Measurements from ENCODE around the gene BTBD7. TPM values are rescaled to one million over a fixed set of nuclear protein-coding genes. Genes with fewer than 3 reads are reported as not detected.

BTBD7 gene
- total and polyA plus RNA-seq, 3 experiments from 2014 or later: 9.6 to 25.7 (median 25.2) TPM

- Mint-ChIP-seq H3K4me1 (peaks cover 48 to 73% (median 67%) of the 10 kb centered on the region in 3 donors), H3K9me3 (no peaks in the 10 kb centered on the region), H3K4me3 (no peak overlapping the region), H3K36me3 (peaks cover 0 to 7% (median 0%) of the 10 kb centered on the region in 3 donors), H3K27me3 (no peaks in the 10 kb centered on the region), H3K27ac (no peak overlapping the region)
- DNase-seq: no peak
- Histone ChIP-seq H3K27me3 (ENCODE audit: insufficient read depth, low read length, poor library complexity, severe bottlenecking) (no peaks in the 10 kb centered on the region), H3K36me3 (ENCODE audit: insufficient read depth, low read length) (no peaks in the 10 kb centered on the region), H3K9me3 (ENCODE audit: low read length) (no peaks in the 10 kb centered on the region), H3K27ac (ENCODE audit: low read depth, low read length) (no peak overlapping the region), H3K4me1 (ENCODE audit: insufficient read depth, low read length) (no peaks in the 10 kb centered on the region), H3K4me3 (ENCODE audit: low read length) (no peak overlapping the region)
- ChIA-PET CTCF (no interaction called here), POLR2A (no interaction called here)
Measured at GRCh38 chr14:93304771-93305170, 28.1 kb downstream of the BTBD7 start.

DNA sequence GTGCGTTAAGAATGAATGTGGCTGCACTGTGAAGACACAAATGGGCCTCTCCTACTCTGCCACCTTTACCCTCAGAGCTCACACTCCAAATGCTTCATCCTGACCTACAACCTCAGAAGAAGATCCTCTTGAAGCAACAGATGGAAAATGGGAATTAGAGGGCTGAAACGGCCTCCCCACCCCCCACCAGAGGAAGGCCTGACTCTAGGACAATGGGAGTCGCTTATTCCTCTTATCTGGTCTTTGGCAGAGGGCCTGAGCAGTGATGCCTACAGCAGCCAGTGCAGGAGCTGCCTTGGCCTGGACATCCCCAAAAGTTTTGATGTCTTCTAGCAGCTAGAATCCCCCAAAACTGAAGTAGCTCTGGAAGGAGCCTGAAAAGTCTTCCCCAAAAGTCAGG lies 29.2 kb downstream of the BTBD7 start:
- Histone ChIP-seq H3K9me3 (ENCODE audit: low read length) (no peaks in the 10 kb centered on the region), H3K27ac (ENCODE audit: low read depth, low read length) (no peak overlapping the region), H3K4me1 (ENCODE audit: insufficient read depth, low read length) (no peaks in the 10 kb centered on the region), H3K27me3 (ENCODE audit: insufficient read depth, low read length, poor library complexity, severe bottlenecking) (no peaks in the 10 kb centered on the region), H3K4me3 (ENCODE audit: low read length) (no peak overlapping the region), H3K36me3 (ENCODE audit: insufficient read depth, low read length) (no peaks in the 10 kb centered on the region)
- H3K27me3 Mint-ChIP-seq: no peaks in the 10 kb centered on the region
- H3K4me3 Mint-ChIP-seq: no peak overlapping the region
- H3K4me1 Mint-ChIP-seq: peaks cover 49 to 73% (median 66%) of the 10 kb centered on the region in 3 donors
- no peaks in the 10 kb centered on the region for H3K9me3 Mint-ChIP-seq
- peaks cover 0 to 7% (median 0%) of the 10 kb centered on the region in 3 donors for H3K36me3 Mint-ChIP-seq
- no peak for DNase-seq
- H3K27ac Mint-ChIP-seq: peak overlapping the region in 2 of 8 donors; percentile 37 to 92
- ChIA-PET CTCF (no interaction called here), POLR2A (no interaction called here)

GRCh38 chr14:93302688-93303581 lies 29.9 kb downstream of the BTBD7 start:
- Histone ChIP-seq H3K27ac (ENCODE audit: low read depth, low read length) (no peak overlapping the region), H3K4me3 (ENCODE audit: low read length) (no peak overlapping the region), H3K36me3 (ENCODE audit: insufficient read depth, low read length) (no peaks in the 10 kb centered on the region), H3K4me1 (ENCODE audit: insufficient read depth, low read length) (no peaks in the 10 kb centered on the region), H3K27me3 (ENCODE audit: insufficient read depth, low read length, poor library complexity, severe bottlenecking) (no peaks in the 10 kb centered on the region), H3K9me3 (ENCODE audit: low read length) (no peaks in the 10 kb centered on the region)
- H3K4me1 Mint-ChIP-seq: peaks cover 51 to 77% (median 69%) of the 10 kb centered on the region in 3 donors
- ChIA-PET CTCF (no interaction called here), POLR2A (no interaction called here)
- H3K36me3 Mint-ChIP-seq: peaks cover 0 to 7% (median 0%) of the 10 kb centered on the region in 3 donors
- DNase-seq: no peak
- H3K4me3 Mint-ChIP-seq: no peak overlapping the region
- H3K9me3 Mint-ChIP-seq: no peaks in the 10 kb centered on the region
- peak overlapping the region in 1 of 8 donors; percentile 71 for H3K27ac Mint-ChIP-seq
- no peaks in the 10 kb centered on the region for H3K27me3 Mint-ChIP-seq

DNA sequence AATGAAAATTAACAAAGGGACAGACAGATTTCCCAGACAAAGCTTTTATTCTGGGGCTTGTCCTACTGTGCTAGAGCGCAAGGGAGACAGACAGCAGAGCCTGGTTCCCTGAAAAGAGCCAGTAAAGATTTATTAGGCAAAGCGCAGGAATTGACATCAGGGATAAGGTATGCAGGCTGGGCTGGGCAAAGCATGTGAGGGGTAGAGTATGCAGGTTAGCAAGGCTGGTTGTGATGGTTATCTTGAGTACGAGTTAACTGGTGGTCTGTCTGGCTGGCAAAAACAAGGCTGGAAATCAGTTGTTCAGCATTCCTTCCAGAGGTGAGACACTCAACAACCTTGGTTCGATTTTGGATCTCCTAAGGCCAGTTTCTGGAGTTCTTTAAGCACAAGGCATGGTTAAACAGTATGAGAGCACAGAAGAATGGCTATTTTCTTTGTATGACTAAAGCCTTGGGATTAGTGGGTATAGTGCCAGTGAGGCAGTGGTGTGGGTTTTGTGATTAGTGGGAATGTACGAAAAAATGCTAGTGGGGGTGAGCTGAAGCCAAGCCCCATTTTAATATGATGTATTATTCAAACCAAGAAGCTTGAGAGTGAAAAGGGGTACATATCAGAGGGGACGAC lies 30.9 kb downstream of the BTBD7 start:
- H3K27me3 Mint-ChIP-seq: no peaks in the 10 kb centered on the region
- no peaks in the 10 kb centered on the region for H3K9me3 Mint-ChIP-seq
- peak overlapping the region in 3 of 8 donors; percentile 20 to 66 (median 62) for H3K27ac Mint-ChIP-seq
- H3K4me1 Mint-ChIP-seq: peaks cover 48 to 76% (median 64%) of the 10 kb centered on the region in 3 donors
- H3K36me3 ChIP-seq (ENCODE audit: insufficient read depth, low read length): no peaks in the 10 kb centered on the region
- no peak overlapping the region for H3K4me3 Mint-ChIP-seq
- CTCF ChIA-PET: no interaction called here
- POLR2A ChIA-PET: no interaction called here
- no peak overlapping the region for H3K4me3 ChIP-seq (ENCODE audit: low read length)
- no peaks in the 10 kb centered on the region for H3K27me3 ChIP-seq (ENCODE audit: insufficient read depth, low read length, poor library complexity, severe bottlenecking)
- no peak overlapping the region for H3K27ac ChIP-seq (ENCODE audit: low read depth, low read length)
- H3K9me3 ChIP-seq (ENCODE audit: low read length): no peaks in the 10 kb centered on the region
- peaks cover 0 to 7% (median 0%) of the 10 kb centered on the region in 3 donors for H3K36me3 Mint-ChIP-seq
- DNase-seq: no peak
- H3K4me1 ChIP-seq (ENCODE audit: insufficient read depth, low read length): no peaks in the 10 kb centered on the region

DNA sequence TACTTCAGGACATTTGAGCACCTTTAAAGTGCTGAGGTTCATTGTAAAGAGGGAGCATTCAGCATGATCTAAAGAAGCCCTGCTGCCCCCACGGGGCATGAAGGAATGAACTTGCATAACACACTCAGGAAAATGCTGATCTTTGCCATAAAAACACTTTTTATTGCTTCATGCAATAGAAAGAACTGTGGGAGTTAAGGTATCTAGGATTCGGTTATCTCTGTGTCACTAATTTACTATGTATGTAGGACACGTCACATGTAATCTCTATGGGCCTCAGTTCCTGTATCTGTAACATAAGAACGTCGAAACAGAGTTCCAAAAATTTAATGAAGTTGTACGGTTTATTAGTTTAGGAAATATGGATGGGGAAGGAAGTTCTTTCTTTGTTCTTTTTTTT lies 33.0 kb downstream of the BTBD7 start:
- Mint-ChIP-seq H3K27ac (no peak overlapping the region), H3K9me3 (no peaks in the 10 kb centered on the region), H3K36me3 (peaks cover 0 to 11% (median 0%) of the 10 kb centered on the region in 3 donors), H3K4me1 (peaks cover 45 to 72% (median 59%) of the 10 kb centered on the region in 3 donors), H3K27me3 (no peaks in the 10 kb centered on the region), H3K4me3 (no peak overlapping the region)
- Histone ChIP-seq H3K36me3 (ENCODE audit: insufficient read depth, low read length) (no peaks in the 10 kb centered on the region), H3K4me1 (ENCODE audit: insufficient read depth, low read length) (no peaks in the 10 kb centered on the region), H3K4me3 (ENCODE audit: low read length) (no peak overlapping the region), H3K27me3 (ENCODE audit: insufficient read depth, low read length, poor library complexity, severe bottlenecking) (no peaks in the 10 kb centered on the region), H3K9me3 (ENCODE audit: low read length) (no peaks in the 10 kb centered on the region), H3K27ac (ENCODE audit: low read depth, low read length) (no peak overlapping the region)
- ChIA-PET CTCF (no interaction called here), POLR2A (no interaction called here)
- no peak for DNase-seq

DNA sequence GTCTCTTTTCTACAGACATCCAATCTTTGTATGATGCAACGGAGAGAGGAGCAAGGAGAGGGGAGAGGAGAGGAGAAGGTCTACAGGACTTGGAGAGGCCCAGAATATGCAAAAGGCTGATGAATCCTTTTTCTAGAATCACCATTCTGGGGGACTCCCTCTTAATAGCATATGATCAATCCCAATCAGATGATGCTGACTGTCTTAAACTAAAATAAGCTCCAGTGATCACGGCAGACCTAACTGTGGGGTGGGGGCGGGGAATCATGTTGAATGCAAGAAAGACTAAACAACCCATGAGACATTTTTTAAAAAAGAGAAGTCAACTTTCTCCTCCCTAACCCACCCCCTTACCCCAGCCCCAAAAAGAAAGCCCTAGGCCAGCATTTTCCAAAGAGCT lies 33.4 kb downstream of the BTBD7 start:
- no peaks in the 10 kb centered on the region for H3K27me3 Mint-ChIP-seq
- no peak overlapping the region for H3K4me3 ChIP-seq (ENCODE audit: low read length)
- ChIA-PET CTCF (no interaction called here), POLR2A (no interaction called here)
- H3K4me1 ChIP-seq (ENCODE audit: insufficient read depth, low read length): no peaks in the 10 kb centered on the region
- no peaks in the 10 kb centered on the region for H3K36me3 ChIP-seq (ENCODE audit: insufficient read depth, low read length)
- H3K9me3 Mint-ChIP-seq: no peaks in the 10 kb centered on the region
- no peaks in the 10 kb centered on the region for H3K9me3 ChIP-seq (ENCODE audit: low read length)
- peaks cover 0 to 12% (median 2%) of the 10 kb centered on the region in 3 donors for H3K36me3 Mint-ChIP-seq
- no peak overlapping the region for H3K4me3 Mint-ChIP-seq
- H3K27ac ChIP-seq (ENCODE audit: low read depth, low read length): no peak overlapping the region
- peak overlapping the region in 2 of 8 donors; percentile 35 to 75 for H3K27ac Mint-ChIP-seq
- no peak for DNase-seq
- peaks cover 42 to 68% (median 55%) of the 10 kb centered on the region in 3 donors for H3K4me1 Mint-ChIP-seq
- no peaks in the 10 kb centered on the region for H3K27me3 ChIP-seq (ENCODE audit: insufficient read depth, low read length, poor library complexity, severe bottlenecking)

DNA sequence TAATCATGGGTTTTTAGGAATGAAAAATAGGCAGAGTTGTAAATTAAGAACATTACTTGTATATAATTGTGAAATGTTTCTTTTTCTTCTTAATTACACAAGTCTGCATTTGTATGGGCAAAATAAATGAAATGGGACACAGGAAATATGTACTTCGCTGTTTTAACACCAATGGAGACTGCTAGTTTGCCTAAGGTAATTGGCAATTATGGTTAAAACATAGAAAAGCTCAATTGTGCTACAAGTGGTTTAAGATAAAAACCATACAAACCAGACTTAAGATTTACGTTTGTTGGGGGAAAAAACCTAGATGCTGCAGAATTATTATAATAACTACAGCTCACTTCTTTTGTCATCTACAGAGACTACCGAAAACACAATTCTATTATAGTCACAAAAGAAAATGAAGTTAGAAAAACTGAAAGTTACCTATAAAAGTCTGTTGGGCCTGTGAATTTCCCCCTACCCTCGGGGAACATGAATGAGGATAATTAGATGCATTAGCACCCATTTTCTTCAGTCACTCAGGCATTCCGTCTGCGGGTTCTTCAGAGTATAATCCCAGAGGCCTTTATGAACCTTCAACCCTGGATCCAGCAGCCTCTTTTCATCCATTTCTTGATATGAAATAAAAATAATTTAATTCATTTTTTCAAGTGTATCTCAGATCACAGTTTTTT lies 37.2 kb downstream of the BTBD7 start:
- Mint-ChIP-seq H3K4me3 (no peak overlapping the region), H3K4me1 (peaks cover 32 to 62% (median 48%) of the 10 kb centered on the region in 3 donors), H3K9me3 (no peaks in the 10 kb centered on the region), H3K36me3 (peaks cover 5 to 25% (median 9%) of the 10 kb centered on the region in 3 donors), H3K27ac (peak overlapping the region in 1 of 8 donors; percentile 16), H3K27me3 (no peaks in the 10 kb centered on the region)
- no peak for DNase-seq
- H3K4me1 ChIP-seq (ENCODE audit: insufficient read depth, low read length): no peaks in the 10 kb centered on the region
- no peaks in the 10 kb centered on the region for H3K27me3 ChIP-seq (ENCODE audit: insufficient read depth, low read length, poor library complexity, severe bottlenecking)
- no peaks in the 10 kb centered on the region for H3K36me3 ChIP-seq (ENCODE audit: insufficient read depth, low read length)
- no peaks in the 10 kb centered on the region for H3K9me3 ChIP-seq (ENCODE audit: low read length)
- ChIA-PET POLR2A (no interaction called here), CTCF (no interaction called here)
- no peak overlapping the region for H3K27ac ChIP-seq (ENCODE audit: low read depth, low read length)
- no peak overlapping the region for H3K4me3 ChIP-seq (ENCODE audit: low read length)

All from CD8-positive, alpha-beta memory T cell (primary cell).